ENCODE results near the gene BCL2.

Gene BCL2

DNA sequence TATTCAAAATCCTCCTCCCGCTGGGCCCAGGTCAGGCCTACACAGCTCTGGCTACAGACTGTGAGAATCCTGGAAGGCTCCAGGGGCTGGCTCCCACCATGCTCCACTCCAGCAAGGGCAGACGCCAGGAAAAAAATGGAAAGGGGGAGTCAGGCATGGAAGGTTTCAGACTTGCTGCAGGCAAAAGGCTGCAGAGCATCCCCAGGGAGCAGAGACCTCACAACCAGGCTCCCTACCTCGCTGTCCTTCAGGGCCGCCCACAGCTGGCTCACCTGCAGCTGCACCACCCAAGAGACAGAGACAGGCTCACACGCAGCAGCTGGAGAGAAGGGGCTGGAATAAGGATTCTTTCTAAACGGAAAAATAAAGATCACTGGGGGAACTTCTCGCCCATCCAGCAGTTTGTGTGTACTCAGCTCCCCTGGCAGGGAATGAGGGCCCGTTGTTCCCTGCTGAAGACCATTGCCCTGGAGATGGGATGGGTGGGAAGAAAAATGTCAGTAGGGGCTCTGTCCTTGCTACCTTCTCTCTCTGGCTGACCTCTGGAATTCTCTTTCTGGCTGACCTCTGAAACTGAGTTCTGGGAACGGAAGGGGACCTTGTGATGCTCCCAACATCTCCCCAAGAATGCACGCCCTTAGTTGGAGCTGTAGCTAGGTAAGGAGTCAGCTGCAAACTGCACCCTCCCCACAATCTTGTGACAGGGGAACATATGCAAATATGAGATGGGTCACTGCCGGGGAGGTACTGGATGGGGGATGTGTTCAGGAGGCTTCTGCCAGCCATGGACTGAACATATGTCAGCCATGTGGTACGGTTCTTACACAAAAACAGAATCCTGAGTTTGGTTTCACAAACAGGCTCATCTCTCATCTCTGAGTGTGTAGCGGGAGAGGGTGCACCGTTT lies 34.5 kb downstream of the BCL2 start:
- peaks cover 88% of the 10 kb centered on the region for H4K20me1 ChIP-seq (ENCODE audit: insufficient read depth, low read length)
- peaks cover 100% of the 10 kb centered on the region for H3K79me2 ChIP-seq (ENCODE audit: low read length)
- H3K9me3 ChIP-seq (ENCODE audit: insufficient read depth, low read length) = no peaks in the 10 kb centered on the region
- H3K27me3 ChIP-seq (ENCODE audit: low read depth, low read length) = no peaks in the 10 kb centered on the region
- no peak for TF ChIP-seq CTCF (IDR thresholded peaks at IDR 0.05; ENCODE audit: low read depth, low read length)
- no peak for TF ChIP-seq EZH2phosphoT487 (IDR thresholded peaks at IDR 0.05; ENCODE audit: low read depth)
- peak overlapping the region; percentile 83 for H3K4me2 ChIP-seq (ENCODE audit: low read length)
- peak overlapping the region; percentile 63 for H3K4me3 ChIP-seq (ENCODE audit: low read length)
- peaks cover 81% of the 10 kb centered on the region for H3K4me1 ChIP-seq (ENCODE audit: low read length)
- peak overlapping the region; percentile 83 for H3K27ac ChIP-seq (ENCODE audit: low read length)
- H3K36me3 ChIP-seq (replicated peaks; ENCODE audit: low read depth, low read length) = peaks cover 71% of the 10 kb centered on the region
- H2AFZ ChIP-seq (ENCODE audit: low read depth, low read length) = no peak overlapping the region
- peak overlapping the region; percentile 55 for H3K9ac ChIP-seq (ENCODE audit: low read length)

- Histone ChIP-seq H3K27me3 (ENCODE audit: low read depth, low read length) (no peaks in the 10 kb centered on the region), H3K79me2 (ENCODE audit: low read length) (peaks cover 100% of the 10 kb centered on the region), H2AFZ (ENCODE audit: low read depth, low read length) (no peak overlapping the region), H3K4me2 (ENCODE audit: low read length) (peak overlapping the region; percentile 83), H3K27ac (ENCODE audit: low read length) (peak overlapping the region; percentile 83; the same call in 1 of the 2 replicates), H3K36me3 (replicated peaks; ENCODE audit: low read depth, low read length) (peaks cover 71% of the 10 kb centered on the region), H3K9ac (ENCODE audit: low read length) (peak overlapping the region; percentile 55), H3K4me3 (ENCODE audit: low read length) (peak overlapping the region; percentile 63; the same call in 1 of the 2 replicates), H4K20me1 (ENCODE audit: insufficient read depth, low read length) (peaks cover 91% of the 10 kb centered on the region), H3K9me3 (ENCODE audit: insufficient read depth, low read length) (no peaks in the 10 kb centered on the region), H3K4me1 (ENCODE audit: low read length) (peaks cover 80% of the 10 kb centered on the region)
- TF ChIP-seq CTCF (IDR thresholded peaks at IDR 0.05; ENCODE audit: low read depth, low read length) (no peak), EZH2phosphoT487 (IDR thresholded peaks at IDR 0.05; ENCODE audit: low read depth) (no peak)
Observed at GRCh38 chr18:63284173-63284799, 35.3 kb downstream of the BCL2 start.

GRCh38 chr18:63283305-63284094 lies 36.1 kb downstream of the BCL2 start:
- Histone ChIP-seq H3K4me1 (ENCODE audit: low read length) (peaks cover 80% of the 10 kb centered on the region), H3K9ac (ENCODE audit: low read length) (no peak overlapping the region), H3K9me3 (ENCODE audit: insufficient read depth, low read length) (no peaks in the 10 kb centered on the region), H3K27me3 (ENCODE audit: low read depth, low read length) (no peaks in the 10 kb centered on the region), H3K4me2 (ENCODE audit: low read length) (peak overlapping the region; percentile 83), H4K20me1 (ENCODE audit: insufficient read depth, low read length) (peaks cover 91% of the 10 kb centered on the region), H2AFZ (ENCODE audit: low read depth, low read length) (no peak overlapping the region), H3K4me3 (ENCODE audit: low read length) (no peak overlapping the region), H3K79me2 (ENCODE audit: low read length) (peaks cover 100% of the 10 kb centered on the region), H3K36me3 (replicated peaks; ENCODE audit: low read depth, low read length) (peaks cover 72% of the 10 kb centered on the region), H3K27ac (ENCODE audit: low read length) (no peak overlapping the region)
- TF ChIP-seq CTCF (IDR thresholded peaks at IDR 0.05; ENCODE audit: low read depth, low read length) (no peak), EZH2phosphoT487 (IDR thresholded peaks at IDR 0.05; ENCODE audit: low read depth) (no peak)
